Measurements from ENCODE around the gene VPS13C. TPM values are rescaled to one million over a fixed set of nuclear protein-coding genes. Genes with fewer than 3 reads are reported as not detected.

Gene VPS13C
- total RNA-seq, 1 donor from 2014 or later: 51.6 TPM

DNA sequence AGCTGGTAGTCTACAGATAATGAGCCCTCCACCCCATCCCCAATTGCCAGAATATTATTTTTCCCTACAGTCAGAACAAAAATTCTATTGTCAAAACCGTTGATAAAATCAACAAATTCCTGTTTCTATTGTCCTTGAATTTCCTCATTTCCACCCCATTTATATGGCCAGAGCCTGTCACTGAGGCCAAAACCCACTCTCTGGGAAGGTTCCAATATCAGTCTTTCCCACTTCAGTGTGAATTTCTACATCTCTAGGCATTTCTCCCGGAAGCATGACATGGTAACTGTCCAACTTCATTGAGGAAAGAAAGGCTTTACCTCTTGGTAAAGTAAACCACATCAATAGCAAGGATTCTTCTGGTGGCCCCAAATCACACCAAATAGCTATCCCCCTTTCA lies 48.2 kb upstream of the VPS13C start:
- no peaks in the 10 kb centered on the region for H4K20me1 ChIP-seq (ENCODE audit: low read depth)
- H3K4me2 ChIP-seq: no peak overlapping the region
- no peaks in the 10 kb centered on the region for H3K4me1 ChIP-seq
- H3K27ac Mint-ChIP-seq: no peak overlapping the region
- TF ChIP-seq EZH2phosphoT487 (IDR thresholded peaks at IDR 0.05) (no peak), EZH2 (IDR thresholded peaks at IDR 0.05) (no peak)
- TF ChIP-seq, protein P1, sequence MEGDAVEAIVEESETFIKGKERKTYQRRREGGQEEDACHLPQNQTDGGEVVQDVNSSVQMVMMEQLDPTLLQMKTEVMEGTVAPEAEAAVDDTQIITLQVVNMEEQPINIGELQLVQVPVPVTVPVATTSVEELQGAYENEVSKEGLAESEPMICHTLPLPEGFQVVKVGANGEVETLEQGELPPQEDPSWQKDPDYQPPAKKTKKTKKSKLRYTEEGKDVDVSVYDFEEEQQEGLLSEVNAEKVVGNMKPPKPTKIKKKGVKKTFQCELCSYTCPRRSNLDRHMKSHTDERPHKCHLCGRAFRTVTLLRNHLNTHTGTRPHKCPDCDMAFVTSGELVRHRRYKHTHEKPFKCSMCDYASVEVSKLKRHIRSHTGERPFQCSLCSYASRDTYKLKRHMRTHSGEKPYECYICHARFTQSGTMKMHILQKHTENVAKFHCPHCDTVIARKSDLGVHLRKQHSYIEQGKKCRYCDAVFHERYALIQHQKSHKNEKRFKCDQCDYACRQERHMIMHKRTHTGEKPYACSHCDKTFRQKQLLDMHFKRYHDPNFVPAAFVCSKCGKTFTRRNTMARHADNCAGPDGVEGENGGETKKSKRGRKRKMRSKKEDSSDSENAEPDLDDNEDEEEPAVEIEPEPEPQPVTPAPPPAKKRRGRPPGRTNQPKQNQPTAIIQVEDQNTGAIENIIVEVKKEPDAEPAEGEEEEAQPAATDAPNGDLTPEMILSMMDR (IDR thresholded peaks at IDR 0.05): no peak
- H3K36me3 ChIP-seq: no peaks in the 10 kb centered on the region
- H3F3A ChIP-seq (ENCODE audit: low read depth): no peaks in the 10 kb centered on the region
- no peaks in the 10 kb centered on the region for H3K27me3 ChIP-seq
- no peak overlapping the region for H2AFZ ChIP-seq (replicated peaks)
- H3K36me3 Mint-ChIP-seq: no peaks in the 10 kb centered on the region
- no peak overlapping the region for H3K27ac ChIP-seq
- no peak overlapping the region for H3K4me3 Mint-ChIP-seq
- no peak overlapping the region for H3K9ac ChIP-seq
- no peaks in the 10 kb centered on the region for H3K27me3 Mint-ChIP-seq (ENCODE audit: insufficient read depth, low read depth)
- DNase-seq (ENCODE audit: low spot score): no peak
- H3K9me3 ChIP-seq (ENCODE audit: low read depth): no peaks in the 10 kb centered on the region
- no peak overlapping the region for H3K4me3 ChIP-seq
- H3K79me2 ChIP-seq (ENCODE audit: low read depth): no peaks in the 10 kb centered on the region
- peaks cover 2% of the 10 kb centered on the region for H3K4me1 Mint-ChIP-seq
- no peaks in the 10 kb centered on the region for H3K9me3 Mint-ChIP-seq

DNA sequence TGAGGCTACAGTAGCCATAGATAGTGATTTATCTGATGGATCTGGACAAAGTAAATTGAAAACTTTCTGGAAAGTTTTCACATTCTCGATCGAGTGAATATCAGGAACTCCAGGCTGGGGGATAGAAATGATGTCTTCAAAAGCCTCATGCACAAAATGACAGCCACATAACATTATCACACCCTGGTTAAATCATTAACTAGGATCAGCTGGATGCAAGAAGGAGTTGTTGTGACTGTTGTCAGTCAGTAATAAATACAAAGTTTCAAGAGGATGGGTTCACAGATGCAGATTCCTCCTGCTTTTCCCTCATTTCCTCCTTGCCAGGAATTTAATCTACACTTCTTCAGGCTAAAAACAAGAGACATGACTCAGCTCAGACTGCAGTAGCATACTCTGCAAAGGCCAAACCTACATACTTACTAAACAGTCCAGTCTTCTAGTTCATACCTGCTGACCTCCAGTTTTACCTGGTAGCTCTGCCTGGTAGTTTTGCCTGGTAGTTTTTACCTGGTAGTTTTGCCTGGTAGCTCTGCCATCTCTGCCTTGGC lies 47.4 kb upstream of the VPS13C start:
- Histone ChIP-seq H3K36me3 (no peaks in the 10 kb centered on the region), H3F3A (ENCODE audit: low read depth) (no peaks in the 10 kb centered on the region), H3K4me2 (no peak overlapping the region), H3K4me3 (no peak overlapping the region), H4K20me1 (ENCODE audit: low read depth) (no peaks in the 10 kb centered on the region), H3K4me1 (no peaks in the 10 kb centered on the region), H3K9me3 (ENCODE audit: low read depth) (no peaks in the 10 kb centered on the region), H3K27ac (no peak overlapping the region), H2AFZ (replicated peaks) (no peak overlapping the region), H3K27me3 (no peaks in the 10 kb centered on the region), H3K79me2 (ENCODE audit: low read depth) (no peaks in the 10 kb centered on the region), H3K9ac (no peak overlapping the region)
- Mint-ChIP-seq H3K4me3 (no peak overlapping the region), H3K4me1 (peaks cover 2% of the 10 kb centered on the region), H3K27ac (no peak overlapping the region), H3K27me3 (ENCODE audit: insufficient read depth, low read depth) (no peaks in the 10 kb centered on the region), H3K9me3 (no peaks in the 10 kb centered on the region), H3K36me3 (no peaks in the 10 kb centered on the region)
- DNase-seq (ENCODE audit: low spot score): no peak
- TF ChIP-seq, protein P1 (IDR thresholded peaks at IDR 0.05): no peak
- TF ChIP-seq EZH2 (IDR thresholded peaks at IDR 0.05) (no peak), EZH2phosphoT487 (IDR thresholded peaks at IDR 0.05) (no peak)

DNA sequence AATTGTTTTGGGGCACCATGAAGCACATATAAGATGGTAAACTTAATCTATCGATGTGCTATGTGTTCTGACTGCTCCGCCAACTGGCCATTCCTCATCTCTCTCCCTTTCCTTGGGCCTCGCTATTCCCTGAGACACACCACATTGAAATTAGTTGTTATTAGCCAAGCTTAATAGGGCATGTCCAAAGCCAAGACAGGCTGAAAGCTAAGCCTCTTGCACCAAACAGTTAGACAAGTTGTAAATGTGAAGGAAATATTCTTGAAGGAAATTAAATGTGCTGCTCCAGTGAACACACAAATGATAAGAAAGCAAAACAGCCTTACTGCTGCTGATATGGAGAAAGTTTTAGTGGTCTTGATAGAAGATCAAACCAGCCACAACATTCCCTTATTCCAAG lies 45.8 kb upstream of the VPS13C start:
- DNase-seq (ENCODE audit: low spot score): no peak
- TF ChIP-seq EZH2 (IDR thresholded peaks at IDR 0.05) (no peak), EZH2phosphoT487 (IDR thresholded peaks at IDR 0.05) (no peak)
- TF ChIP-seq, protein P1 (IDR thresholded peaks at IDR 0.05): no peak
- Histone ChIP-seq H4K20me1 (ENCODE audit: low read depth) (no peaks in the 10 kb centered on the region), H3K9ac (no peak overlapping the region), H3K4me3 (no peak overlapping the region), H3K4me1 (no peaks in the 10 kb centered on the region), H3K4me2 (no peak overlapping the region), H3K79me2 (ENCODE audit: low read depth) (no peaks in the 10 kb centered on the region), H3F3A (ENCODE audit: low read depth) (no peaks in the 10 kb centered on the region), H3K36me3 (no peaks in the 10 kb centered on the region), H3K9me3 (ENCODE audit: low read depth) (no peaks in the 10 kb centered on the region), H3K27ac (no peak overlapping the region), H2AFZ (replicated peaks) (no peak overlapping the region), H3K27me3 (no peaks in the 10 kb centered on the region)
- peaks cover 2% of the 10 kb centered on the region for H3K4me1 Mint-ChIP-seq
- H3K9me3 Mint-ChIP-seq: no peaks in the 10 kb centered on the region
- no peak overlapping the region for H3K27ac Mint-ChIP-seq
- no peaks in the 10 kb centered on the region for H3K27me3 Mint-ChIP-seq (ENCODE audit: insufficient read depth, low read depth)
- no peaks in the 10 kb centered on the region for H3K36me3 Mint-ChIP-seq
- no peak overlapping the region for H3K4me3 Mint-ChIP-seq

Measured in neural progenitor cell (in vitro differentiated cells).